Smooth muscle cell (in vitro differentiated cells): ENCODE results near the gene YWHAH. TPM values are rescaled to one million over a fixed set of nuclear protein-coding genes. Genes with fewer than 3 reads are reported as not detected.
A peak's percentile ranks its signal among the peaks of the same experiment; 100 is the strongest.

Experiments used
- DNase-seq: peaks from one replicate; lab custom pipeline; 2025; ENCODE audit not compliant: unreplicated experiment; lab: John Stamatoyannopoulos, UW
- H2AFZ ChIP-seq: fragments of 200-600 bp; sonication (generic); 2 replicates; pipeline ENCODE4 v1.6.0; 2016; ENCODE audit warnings: antibody characterized with exemption, low read depth, mild to moderate bottlenecking
- H3F3A ChIP-seq: fragments of 200-600 bp; sonication (generic); 2 replicates; pipeline ENCODE4 v1.6.0; 2017; ENCODE audit warnings: antibody characterized with exemption, low read depth
- H3K27ac ChIP-seq: fragments of 200-600 bp; sonication (generic); 2 replicates; pipeline ENCODE4 v1.5.1; 2016; ENCODE audit warnings: low read depth, mild to moderate bottlenecking
- H3K27me3 ChIP-seq: fragments of 200-600 bp; sonication (generic); 2 replicates; pipeline ENCODE4 v1.6.1; 2016; ENCODE audit warnings: low read depth, mild to moderate bottlenecking
- H3K36me3 ChIP-seq: fragments of 200-600 bp; sonication (generic); 2 replicates; pipeline ENCODE4 v1.5.1; 2016; ENCODE audit warnings: low read depth
- H3K4me1 ChIP-seq: fragments of 200-600 bp; sonication (generic); 2 replicates; pipeline ENCODE4 v1.5.1; 2016; ENCODE audit warnings: low read depth
- H3K4me2 ChIP-seq: fragments of 200-600 bp; sonication (generic); 2 replicates; pipeline ENCODE4 v1.6.0; 2016; ENCODE audit warnings: mild to moderate bottlenecking
- H3K4me3 ChIP-seq: fragments of 200-600 bp; sonication (generic); 2 replicates; pipeline ENCODE4 v1.5.1; 2016; ENCODE audit warnings: mild to moderate bottlenecking
- H3K79me2 ChIP-seq: fragments of 200-600 bp; sonication (generic); 2 replicates; pipeline ENCODE4 v1.6.0; 2016; ENCODE audit warnings: low read depth, mild to moderate bottlenecking
- H3K9ac ChIP-seq: fragments of 200-600 bp; sonication (generic); 2 replicates; pipeline ENCODE4 v1.6.0; 2016; ENCODE audit warnings: low read depth
- H3K9me3 ChIP-seq: fragments of 200-600 bp; sonication (generic); replicated peaks from 2 replicates; pipeline ENCODE4 v1.5.1; 2016; ENCODE audit warnings: low read depth
- H4K20me1 ChIP-seq: fragments of 200-600 bp; sonication (generic); 2 replicates; pipeline ENCODE4 v1.6.0; 2016; ENCODE audit warnings: low read depth
- WGBS: methylation state at CpG from one replicate; pipeline ENCODE4 v1.1.7; 2016; ENCODE audit warnings: low lambda C conversion rate; 5-methylcytosine and 5-hydroxymethylcytosine counted together
- polyA plus RNA-seq: library from polyadenylated mRNA; unstranded; fragments of >200 nt; fragmentation: Nextera tagmentation; extraction: Ambion mirVana; gene quantifications from 2 replicates; pipeline ENCODE4 v1.2.1, GENCODE V29; 2016
- total RNA-seq: library from RNA; depleted of rRNA; stranded (reverse); fragments of >200 nt; gene quantifications from 2 replicates; pipeline ENCODE4 v1.2.3, GENCODE V29; 2014
- TF ChIP-seq, protein P1 (sequence below): fragments of 200-600 bp; sonication (generic); IDR thresholded peaks from 2 replicates; pipeline ENCODE4 v1.5.1; 2017; ENCODE audit warnings: borderline replicate concordance, mild to moderate bottlenecking, antibody characterized with exemption; ENCODE audit not compliant: insufficient read depth, poor library complexity, severe bottlenecking

YWHAH gene
- total and polyA plus RNA-seq, 2 experiments from 2014 or later = 74.4 to 101 TPM

DNA sequence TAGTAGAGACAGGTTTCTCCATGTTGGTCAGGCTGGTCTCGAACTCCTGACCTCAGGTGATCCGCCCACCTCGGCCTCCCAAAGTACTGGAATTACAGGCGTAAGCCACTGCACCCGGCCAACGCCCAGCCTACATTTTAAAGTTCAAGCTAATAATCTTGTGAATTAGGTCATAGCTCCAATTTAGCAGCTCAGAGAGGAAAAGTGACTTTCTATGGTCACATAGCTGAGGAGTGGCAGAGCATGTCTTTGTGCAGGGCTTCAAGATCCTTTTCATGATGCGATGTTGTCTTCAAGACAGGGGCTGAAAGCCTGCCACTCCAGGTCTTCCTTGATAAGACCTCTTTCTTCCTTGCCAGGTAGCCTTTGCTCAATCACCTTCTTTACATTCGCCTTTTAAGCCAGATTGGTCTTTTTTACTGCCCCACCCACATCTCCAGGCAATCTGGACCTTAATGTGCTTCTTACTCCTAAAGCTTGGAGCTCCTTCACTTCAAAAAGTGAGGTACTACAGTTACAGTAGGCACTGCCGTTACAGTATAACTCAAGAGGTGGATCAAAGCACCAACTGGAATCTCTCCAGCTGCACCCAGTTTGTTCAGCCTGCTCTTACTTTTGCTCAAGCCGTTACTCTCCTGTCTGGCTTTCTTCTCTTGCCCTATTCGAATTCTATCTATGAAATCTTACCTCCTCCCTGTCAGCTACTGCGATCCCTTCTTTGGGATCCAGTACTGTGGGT is 18.2 kb downstream of the YWHAH start:
- peaks cover under 1% of the 10 kb centered on the region for H4K20me1 ChIP-seq
- no peaks in the 10 kb centered on the region for H3K27me3 ChIP-seq
- no peak overlapping the region for H3K9ac ChIP-seq
- no peak overlapping the region for H2AFZ ChIP-seq
- no peaks in the 10 kb centered on the region for H3F3A ChIP-seq
- H3K4me2 ChIP-seq = no peak overlapping the region
- no peak overlapping the region for H3K27ac ChIP-seq
- H3K79me2 ChIP-seq = no peaks in the 10 kb centered on the region
- 91% methylated on average over 12 of the region's 12 CpGs for WGBS
- no peaks in the 10 kb centered on the region for H3K9me3 ChIP-seq
- DNase-seq = no peak
- peaks cover 5% of the 10 kb centered on the region for H3K36me3 ChIP-seq
- H3K4me1 ChIP-seq = peaks cover 3% of the 10 kb centered on the region
- H3K4me3 ChIP-seq = no peak overlapping the region
- TF ChIP-seq, protein P1, sequence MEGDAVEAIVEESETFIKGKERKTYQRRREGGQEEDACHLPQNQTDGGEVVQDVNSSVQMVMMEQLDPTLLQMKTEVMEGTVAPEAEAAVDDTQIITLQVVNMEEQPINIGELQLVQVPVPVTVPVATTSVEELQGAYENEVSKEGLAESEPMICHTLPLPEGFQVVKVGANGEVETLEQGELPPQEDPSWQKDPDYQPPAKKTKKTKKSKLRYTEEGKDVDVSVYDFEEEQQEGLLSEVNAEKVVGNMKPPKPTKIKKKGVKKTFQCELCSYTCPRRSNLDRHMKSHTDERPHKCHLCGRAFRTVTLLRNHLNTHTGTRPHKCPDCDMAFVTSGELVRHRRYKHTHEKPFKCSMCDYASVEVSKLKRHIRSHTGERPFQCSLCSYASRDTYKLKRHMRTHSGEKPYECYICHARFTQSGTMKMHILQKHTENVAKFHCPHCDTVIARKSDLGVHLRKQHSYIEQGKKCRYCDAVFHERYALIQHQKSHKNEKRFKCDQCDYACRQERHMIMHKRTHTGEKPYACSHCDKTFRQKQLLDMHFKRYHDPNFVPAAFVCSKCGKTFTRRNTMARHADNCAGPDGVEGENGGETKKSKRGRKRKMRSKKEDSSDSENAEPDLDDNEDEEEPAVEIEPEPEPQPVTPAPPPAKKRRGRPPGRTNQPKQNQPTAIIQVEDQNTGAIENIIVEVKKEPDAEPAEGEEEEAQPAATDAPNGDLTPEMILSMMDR = no peak

DNA sequence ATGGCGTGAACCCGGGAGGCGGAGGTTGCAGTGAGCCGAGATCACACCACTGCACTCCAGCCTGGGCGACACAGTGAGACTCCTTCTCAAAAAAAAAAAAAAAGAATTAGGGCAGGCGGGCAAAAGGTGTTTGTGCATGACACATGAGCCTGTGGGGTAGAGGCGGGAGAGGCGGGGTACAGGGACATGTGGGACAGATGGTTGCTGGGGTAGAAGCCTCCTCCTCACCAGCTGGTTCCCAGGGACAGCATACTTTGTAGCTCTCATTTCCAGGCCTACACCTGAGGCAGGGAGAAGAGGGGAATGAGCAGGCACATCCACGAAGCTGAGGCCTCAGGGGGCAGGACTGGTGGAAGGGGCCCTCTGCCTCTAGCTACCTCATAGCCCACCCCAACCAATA is 23.7 kb downstream of the YWHAH start:
- H3K4me3 ChIP-seq = no peak overlapping the region
- H3K36me3 ChIP-seq = no peaks in the 10 kb centered on the region
- H3K27me3 ChIP-seq = no peaks in the 10 kb centered on the region
- no peaks in the 10 kb centered on the region for H3F3A ChIP-seq
- H3K27ac ChIP-seq = no peak overlapping the region
- no peaks in the 10 kb centered on the region for H4K20me1 ChIP-seq
- DNase-seq = no peak
- H3K4me2 ChIP-seq = no peak overlapping the region
- WGBS = 89% methylated on average over 9 of the region's 9 CpGs
- no peaks in the 10 kb centered on the region for H3K4me1 ChIP-seq
- TF ChIP-seq, protein P1 = no peak
- no peaks in the 10 kb centered on the region for H3K9me3 ChIP-seq
- no peak overlapping the region for H2AFZ ChIP-seq
- no peak overlapping the region for H3K9ac ChIP-seq
- no peaks in the 10 kb centered on the region for H3K79me2 ChIP-seq

- H3K4me2 ChIP-seq = peak overlapping the region; percentile 85
- DNase-seq = no peak
- H3K27ac ChIP-seq = no peak overlapping the region
- H3K9ac ChIP-seq = no peak overlapping the region
- H3K27me3 ChIP-seq = no peaks in the 10 kb centered on the region
- H3K79me2 ChIP-seq = no peaks in the 10 kb centered on the region
- H3K4me3 ChIP-seq = peak overlapping the region; percentile 50
- H4K20me1 ChIP-seq = no peaks in the 10 kb centered on the region
- WGBS = 41% methylated on average over 19 of the region's 19 CpGs
- no peaks in the 10 kb centered on the region for H3K4me1 ChIP-seq
- no peaks in the 10 kb centered on the region for H3F3A ChIP-seq
- H3K36me3 ChIP-seq = no peaks in the 10 kb centered on the region
- H2AFZ ChIP-seq = peak overlapping the region; percentile 64
- H3K9me3 ChIP-seq = no peaks in the 10 kb centered on the region
- TF ChIP-seq, protein P1 = peak; percentile 57
Measured at GRCh38 chr22:31969789-31970489, 25.6 kb downstream of the YWHAH start.
